SU-DHL-6 (cell line): Measurements from ENCODE around the gene ARID5B.

ENCODE experiments used
- H2AFZ ChIP-seq: fragments of 200-600 bp; sonication (generic); 2 replicates; pipeline ENCODE4 v1.6.1; 2014; ENCODE audit warnings: low read depth, mild to moderate bottlenecking, moderate library complexity, mixed read lengths, antibody characterized with exemption, low read length; ENCODE audit not compliant: severe bottlenecking
- H3F3A ChIP-seq: fragments of 200-600 bp; shearing (Covaris generic); 2 replicates; pipeline ENCODE4 v1.6.0; 2016; ENCODE audit warnings: antibody characterized with exemption, mild to moderate bottlenecking; ENCODE audit not compliant: insufficient read depth
- H3K27ac ChIP-seq: fragments of 200-600 bp; sonication (generic); 2 replicates; pipeline ENCODE4 v1.5.1; 2016; ENCODE audit warnings: low read depth, mild to moderate bottlenecking, low read length, moderate library complexity, mixed read lengths
- H3K27me3 ChIP-seq: fragments of 200-600 bp; sonication (generic), shearing (Covaris generic); 2 replicates; pipeline ENCODE4 v1.6.0; 2014; ENCODE audit warnings: mild to moderate bottlenecking, low read length
- H3K36me3 ChIP-seq: fragments of 200-600 bp; sonication (generic); 2 replicates; pipeline ENCODE4 v1.6.1; 2014; ENCODE audit warnings: mild to moderate bottlenecking, low read length, mixed read lengths
- H3K4me2 ChIP-seq: fragments of 300-600, 200-600 bp; shearing (Covaris generic), sonication (generic); 2 replicates; pipeline ENCODE4 v1.6.0; 2014; ENCODE audit warnings: low read length, low read depth, mild to moderate bottlenecking; ENCODE audit not compliant: poor library complexity, severe bottlenecking
- H3K4me3 ChIP-seq: fragments of 200-600 bp; sonication (generic); 2 replicates; pipeline ENCODE4 v1.5.1; 2014; ENCODE audit warnings: antibody characterized with exemption, low read length, mild to moderate bottlenecking, mixed read lengths; ENCODE audit not compliant: insufficient read depth, poor library complexity, severe bottlenecking
- H3K79me2 ChIP-seq: fragments of 200-600 bp; sonication (generic); 2 replicates; pipeline ENCODE4 v1.6.1; 2014; ENCODE audit warnings: mild to moderate bottlenecking, low read length, moderate library complexity; ENCODE audit not compliant: insufficient read depth
- H3K9ac ChIP-seq: fragments of 200-600 bp; sonication (generic); 2 replicates; pipeline ENCODE4 v1.7.0; 2014; ENCODE audit warnings: mild to moderate bottlenecking, low read length
- H3K9me2 ChIP-seq: fragments of 200-600 bp; sonication (generic); replicated peaks from 2 replicates; pipeline ENCODE4 v1.6.1; 2014; ENCODE audit warnings: low read length; ENCODE audit not compliant: insufficient read depth
- H3K9me3 ChIP-seq: fragments of 200-600 bp; sonication (generic); 2 replicates; pipeline ENCODE4 v1.6.1; 2014; ENCODE audit warnings: low read length, mixed read lengths; ENCODE audit not compliant: insufficient read depth
- H4K20me1 ChIP-seq: fragments of 200-600 bp; sonication (generic); 2 replicates; pipeline ENCODE4 v1.6.1; 2014; ENCODE audit warnings: low read depth, mild to moderate bottlenecking, antibody characterized with exemption, low read length, moderate library complexity, mixed read lengths
- CTCF ChIP-seq: fragments of 200-600 bp; sonication (generic); IDR thresholded peaks from one replicate; pipeline ENCODE4 v1.5.1; 2017; ENCODE audit warnings: antibody characterized with exemption, mild to moderate bottlenecking, low read length, moderate library complexity; ENCODE audit not compliant: insufficient read depth, poor library complexity, severe bottlenecking
- EZH2phosphoT487 ChIP-seq: fragments of 200-600 bp; sonication (generic), shearing (Covaris generic); conservative IDR thresholded peaks from 2 replicates; pipeline ENCODE4 v1.6.1; 2018; ENCODE audit warnings: mild to moderate bottlenecking, antibody characterized with exemption, low read length, moderate library complexity, mixed read lengths

ARID5B gene

GRCh38 chr10:61900829-61901792 is at the start of gene ARID5B:
Gene ARID5B (plus strand): TSS chr10:61901699. CDS start chr10:61901710, 11 bp downstream.
- Histone ChIP-seq H3K79me2 (peaks cover 48% of the 10 kb centered on the region), H2AFZ (peak within 1 kb of the TSS; percentile 99), H3K9me2 (no peaks in the 10 kb centered on the region), H3K27ac (peak within 1 kb of the TSS; percentile 99), H3K9me3 (no peaks in the 10 kb centered on the region), H4K20me1 (no peaks in the 10 kb centered on the region), H3K27me3 (no peaks in the 10 kb centered on the region), H3K4me3 (peak within 1 kb of the TSS; percentile 94), H3K4me2 (peak within 1 kb of the TSS; percentile 99), H3K36me3 (peaks cover 3% of the 10 kb centered on the region; the same call in 1 of the 2 replicates), H3K9ac (peak within 1 kb of the TSS; percentile 88), H3F3A (peaks cover 80% of the 10 kb centered on the region)
- TF ChIP-seq EZH2phosphoT487 (no peak), CTCF (no peak)

DNA sequence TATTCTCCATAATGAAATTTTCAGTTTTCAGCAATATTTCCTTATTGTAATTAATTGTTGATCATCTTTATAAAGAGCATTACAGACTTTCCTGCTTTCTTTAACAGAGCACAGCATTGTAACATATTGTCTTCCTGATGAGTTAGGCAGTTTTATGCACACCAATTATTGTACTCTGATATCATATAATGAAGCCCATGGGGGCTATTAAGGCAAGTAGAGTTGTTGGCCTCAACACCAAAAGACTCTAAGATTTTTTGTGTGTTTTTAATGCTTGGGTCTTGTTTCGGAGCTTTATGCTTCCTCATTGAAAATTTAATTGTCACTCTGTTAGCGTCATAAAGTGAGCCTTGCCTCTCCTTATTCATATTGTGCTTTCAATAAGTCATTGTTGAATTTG is 49.2 kb upstream of the ARID5B start:
- no peaks in the 10 kb centered on the region for H3K9me3 ChIP-seq
- H3K27ac ChIP-seq = no peak overlapping the region
- H3K4me2 ChIP-seq = no peak overlapping the region
- no peaks in the 10 kb centered on the region for H3K9me2 ChIP-seq
- H4K20me1 ChIP-seq = no peaks in the 10 kb centered on the region
- H3K4me3 ChIP-seq = no peak overlapping the region
- no peaks in the 10 kb centered on the region for H3K36me3 ChIP-seq
- H3K79me2 ChIP-seq = no peaks in the 10 kb centered on the region
- no peaks in the 10 kb centered on the region for H3F3A ChIP-seq
- no peak overlapping the region for H3K9ac ChIP-seq
- H3K27me3 ChIP-seq = no peaks in the 10 kb centered on the region
- TF ChIP-seq CTCF = no peak
- TF ChIP-seq EZH2phosphoT487 = no peak
- no peak overlapping the region for H2AFZ ChIP-seq

DNA sequence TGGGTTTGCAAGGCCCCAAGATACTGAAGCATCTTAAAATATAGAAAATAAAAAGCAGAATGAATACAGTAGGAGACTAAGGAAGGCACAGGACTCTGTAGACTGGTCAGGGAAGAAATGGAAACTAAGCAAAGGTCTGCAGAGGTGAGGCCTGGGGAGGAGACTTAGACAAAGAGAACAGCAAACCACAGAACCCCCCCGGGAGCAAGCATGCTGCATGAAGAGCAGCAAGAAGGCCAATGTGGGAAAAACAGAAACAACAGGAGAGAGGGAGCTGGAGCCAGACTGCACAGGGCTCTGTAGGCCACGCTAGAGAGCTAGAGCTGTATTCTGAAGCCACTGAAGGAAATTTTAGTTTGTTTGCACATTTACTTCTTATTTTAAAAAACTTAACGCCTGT is 45.7 kb upstream of the ARID5B start:
- no peak overlapping the region for H3K4me2 ChIP-seq
- H3K4me3 ChIP-seq = no peak overlapping the region
- H3K9me3 ChIP-seq = no peaks in the 10 kb centered on the region

More for the DNA sequence above, 45.7 kb upstream of the ARID5B start:
- Histone ChIP-seq H3K79me2 (no peaks in the 10 kb centered on the region), H3K36me3 (no peaks in the 10 kb centered on the region), H2AFZ (no peak overlapping the region), H3K27ac (no peak overlapping the region), H3K27me3 (no peaks in the 10 kb centered on the region), H4K20me1 (no peaks in the 10 kb centered on the region), H3F3A (no peaks in the 10 kb centered on the region), H3K9ac (no peak overlapping the region), H3K9me2 (no peaks in the 10 kb centered on the region)
- no peak for TF ChIP-seq EZH2phosphoT487
- TF ChIP-seq CTCF = no peak
